Calu3 (cell line): ENCODE results near the gene LAGE3. TPM values are rescaled to one million over a fixed set of nuclear protein-coding genes. Genes with fewer than 3 reads are reported as not detected.

Experiments
- BruUV-seq: library from RNA; stranded (reverse); fragments of 400-500 nt; replicated peaks from 2 replicates; lab custom pipeline; 2021; lab: Mats Ljungman, UMichigan
- CTCF ChIA-PET: fragments of 300-600 bp; sonication (Branson Sonifier 250); formaldehyde crosslinking; loops from one replicate; lab custom pipeline; 2022; ENCODE audit warnings: antibody characterized with exemption; lab: Charles Lee
- DNase-seq: peaks from one replicate; pipeline ENCODE4 v3.0.0; 2022
- H3K27ac Mint-ChIP-seq: one replicate; pipeline ENCODE4 v1.8.0; 2022; ENCODE audit warnings: mixed read lengths; ENCODE audit not compliant: unreplicated experiment
- H3K27me3 Mint-ChIP-seq: one replicate; pipeline ENCODE4 v1.8.0; 2022; ENCODE audit warnings: mixed read lengths; ENCODE audit not compliant: unreplicated experiment
- H3K36me3 Mint-ChIP-seq: one replicate; pipeline ENCODE4 v1.8.0; 2022; ENCODE audit warnings: mild to moderate bottlenecking, moderate library complexity, mixed read lengths; ENCODE audit not compliant: insufficient read depth, unreplicated experiment
- H3K4me1 Mint-ChIP-seq: one replicate; pipeline ENCODE4 v1.8.0; 2022; ENCODE audit warnings: mild to moderate bottlenecking, low read depth, mixed read lengths; ENCODE audit not compliant: unreplicated experiment
- H3K4me3 Mint-ChIP-seq: one replicate; pipeline ENCODE4 v1.8.0; 2022; ENCODE audit warnings: mild to moderate bottlenecking, low read depth, moderate library complexity, mixed read lengths; ENCODE audit not compliant: unreplicated experiment
- H3K9me3 Mint-ChIP-seq: one replicate; pipeline ENCODE4 v1.8.0; 2022; ENCODE audit warnings: low read depth, mixed read lengths; ENCODE audit not compliant: unreplicated experiment
- CTCF ChIP-seq: fragments of 200-600 bp; IDR thresholded peaks from one replicate; pipeline ENCODE4 v1.8.0; 2022; ENCODE audit warnings: antibody characterized with exemption; ENCODE audit not compliant: unreplicated experiment
- intact Hi-C: fragments of 100-400 bp; cut with micrococcal nuclease; formaldehyde crosslinking; loops from one replicate; pipeline ENCODE4 v1.10.0; 2022; ENCODE audit not compliant: unreplicated experiment
- total RNA-seq: library from RNA; stranded (reverse); gene quantifications from 2 replicates; pipeline ENCODE4 v1.2.3, GENCODE V29; 2022

LAGE3 gene
- total RNA-seq, 1 experiment from 2014 or later: 25.5 TPM

- BruUV-seq: no TSS peak
- H3K4me1 Mint-ChIP-seq: peaks cover 9% of the 10 kb centered on the region
- H3K36me3 Mint-ChIP-seq: peaks cover 35% of the 10 kb centered on the region
- CTCF ChIA-PET: no interaction called here
- H3K27me3 Mint-ChIP-seq: no peaks in the 10 kb centered on the region
- H3K9me3 Mint-ChIP-seq: no peaks in the 10 kb centered on the region
- H3K4me3 Mint-ChIP-seq: no peak overlapping the region
- TF ChIP-seq CTCF: no peak
- no peak for DNase-seq
- intact Hi-C loops: no loop called here
- no peak overlapping the region for H3K27ac Mint-ChIP-seq
These were observed 13.5 kb downstream of the LAGE3 start for GRCh38 chrX:154465601-154466000.

- no TSS peak for BruUV-seq
- no peaks in the 10 kb centered on the region for H3K9me3 Mint-ChIP-seq
- no peak for DNase-seq
- no peaks in the 10 kb centered on the region for H3K27me3 Mint-ChIP-seq
- H3K4me3 Mint-ChIP-seq: no peak overlapping the region
- intact Hi-C loops: no loop called here
- no peak for TF ChIP-seq CTCF
- H3K27ac Mint-ChIP-seq: no peak overlapping the region
- H3K36me3 Mint-ChIP-seq: peaks cover 34% of the 10 kb centered on the region
- H3K4me1 Mint-ChIP-seq: peaks cover 9% of the 10 kb centered on the region
- CTCF ChIA-PET: no interaction called here
These were observed 14.2 kb downstream of the LAGE3 start for GRCh38 chrX:154464806-154465365.

- no peak for TF ChIP-seq CTCF
- Mint-ChIP-seq H3K36me3 (peaks cover 43% of the 10 kb centered on the region), H3K4me1 (peaks cover 9% of the 10 kb centered on the region), H3K9me3 (no peaks in the 10 kb centered on the region), H3K27me3 (no peaks in the 10 kb centered on the region), H3K27ac (no peak overlapping the region), H3K4me3 (no peak overlapping the region)
- intact Hi-C loops: no loop called here
- DNase-seq: no peak
- CTCF ChIA-PET: no interaction called here
- no TSS peak for BruUV-seq
These were observed 15.4 kb downstream of the LAGE3 start for GRCh38 chrX:154463611-154464220.

- intact Hi-C loops: no loop called here
- peaks cover 49% of the 10 kb centered on the region for H3K36me3 Mint-ChIP-seq
- BruUV-seq: no TSS peak
- H3K27me3 Mint-ChIP-seq: no peaks in the 10 kb centered on the region
- no peak overlapping the region for H3K4me3 Mint-ChIP-seq
- CTCF ChIA-PET: no interaction called here
- no peak for DNase-seq
- H3K4me1 Mint-ChIP-seq: peaks cover 13% of the 10 kb centered on the region
- no peaks in the 10 kb centered on the region for H3K9me3 Mint-ChIP-seq
- TF ChIP-seq CTCF: no peak
- H3K27ac Mint-ChIP-seq: no peak overlapping the region
These were observed 16.7 kb downstream of the LAGE3 start for GRCh38 chrX:154462396-154462795.
